Neural crest cell (in vitro differentiated cells): Measurements from ENCODE around the gene L3MBTL4. TPM values are rescaled to one million over a fixed set of nuclear protein-coding genes. Genes with fewer than 3 reads are reported as not detected.

Experiments
- DNase-seq: peaks from one replicate; pipeline ENCODE4 v3.0.0; 2021; ENCODE audit warnings: low read depth, mixed read lengths, low spot score
- H3K27ac Mint-ChIP-seq: one replicate; pipeline ENCODE4 v1.8.0; 2021; ENCODE audit warnings: mild to moderate bottlenecking, mixed read lengths; ENCODE audit not compliant: unreplicated experiment
- H3K27me3 Mint-ChIP-seq: 2 replicates; pipeline ENCODE4 v1.8.0; 2021; ENCODE audit warnings: low read depth, mild to moderate bottlenecking, mixed read lengths
- H3K36me3 Mint-ChIP-seq: 2 replicates; pipeline ENCODE4 v1.8.0; 2021; ENCODE audit warnings: low read depth, mild to moderate bottlenecking, mixed read lengths
- H3K4me1 Mint-ChIP-seq: 2 replicates; pipeline ENCODE4 v1.8.0; 2021; ENCODE audit warnings: mixed read lengths
- H3K4me3 Mint-ChIP-seq: one replicate; pipeline ENCODE4 v1.8.0; 2021; ENCODE audit warnings: mild to moderate bottlenecking, mixed read lengths
- H3K9me3 Mint-ChIP-seq: 2 replicates; pipeline ENCODE4 v1.8.0; 2021; ENCODE audit warnings: mixed read lengths
- CTCF ChIP-seq: fragments of 200-600 bp; sonication (generic); conservative IDR thresholded peaks from 2 replicates; pipeline ENCODE4 v1.5.0; 2021; ENCODE audit warnings: antibody characterized with exemption, mild to moderate bottlenecking
- total RNA-seq: library from RNA; stranded (reverse); gene quantifications from 2 replicates; pipeline ENCODE4 v1.2.1, GENCODE V29; 2021

The L3MBTL4 gene
- total RNA-seq, 1 donor from 2014 or later, result 0.65 TPM

GRCh38 chr18:5993938-5994337, 420.8 kb downstream of the L3MBTL4 start:
- no peak for TF ChIP-seq CTCF
- no peaks in the 10 kb centered on the region for H3K27me3 Mint-ChIP-seq
- DNase-seq, result no peak
- no peak overlapping the region for H3K27ac Mint-ChIP-seq
- H3K36me3 Mint-ChIP-seq, result no peaks in the 10 kb centered on the region
- peaks cover 9% of the 10 kb centered on the region for H3K9me3 Mint-ChIP-seq
- H3K4me1 Mint-ChIP-seq, result peaks cover 25% of the 10 kb centered on the region
- no peak overlapping the region for H3K4me3 Mint-ChIP-seq

- H3K27ac Mint-ChIP-seq, result no peak overlapping the region
- TF ChIP-seq CTCF, result no peak
- H3K27me3 Mint-ChIP-seq, result no peaks in the 10 kb centered on the region
- peaks cover 25% of the 10 kb centered on the region for H3K4me1 Mint-ChIP-seq
- no peak for DNase-seq
- peaks cover 9% of the 10 kb centered on the region for H3K9me3 Mint-ChIP-seq
- no peak overlapping the region for H3K4me3 Mint-ChIP-seq
- H3K36me3 Mint-ChIP-seq, result no peaks in the 10 kb centered on the region
Measured at GRCh38 chr18:5992381-5992780, 422.3 kb downstream of the L3MBTL4 start.

- TF ChIP-seq CTCF, result no peak
- Mint-ChIP-seq H3K4me3 (no peak overlapping the region), H3K36me3 (no peaks in the 10 kb centered on the region), H3K27ac (no peak overlapping the region), H3K9me3 (peaks cover 5% of the 10 kb centered on the region), H3K4me1 (peaks cover 30% of the 10 kb centered on the region), H3K27me3 (no peaks in the 10 kb centered on the region)
- no peak for DNase-seq
Measured at GRCh38 chr18:5987249-5987648, 427.5 kb downstream of the L3MBTL4 start.

GRCh38 chr18:5986257-5986931, 428.3 kb downstream of the L3MBTL4 start:
- no peaks in the 10 kb centered on the region for H3K27me3 Mint-ChIP-seq
- H3K27ac Mint-ChIP-seq, result no peak overlapping the region
- H3K4me1 Mint-ChIP-seq, result peaks cover 36% of the 10 kb centered on the region
- TF ChIP-seq CTCF, result no peak
- no peak for DNase-seq
- H3K9me3 Mint-ChIP-seq, result peaks cover 2% of the 10 kb centered on the region
- H3K36me3 Mint-ChIP-seq, result no peaks in the 10 kb centered on the region
- no peak overlapping the region for H3K4me3 Mint-ChIP-seq

GRCh38 chr18:5984245-5984644, 430.5 kb downstream of the L3MBTL4 start:
- H3K27ac Mint-ChIP-seq, result no peak overlapping the region
- no peak for TF ChIP-seq CTCF
- no peaks in the 10 kb centered on the region for H3K36me3 Mint-ChIP-seq
- no peaks in the 10 kb centered on the region for H3K27me3 Mint-ChIP-seq
- DNase-seq, result no peak
- H3K4me1 Mint-ChIP-seq, result peaks cover 38% of the 10 kb centered on the region
- no peak overlapping the region for H3K4me3 Mint-ChIP-seq
- H3K9me3 Mint-ChIP-seq, result no peaks in the 10 kb centered on the region
